HG03139 (cell line): Measurements from ENCODE around the gene SPRED3.

Source experiments
- ATAC-seq: cut with Tn5 transposase; IDR thresholded peaks from one replicate; pipeline ENCODE4 v1.9.1; 2021; ENCODE audit not compliant: unreplicated experiment

The SPRED3 gene

DNA sequence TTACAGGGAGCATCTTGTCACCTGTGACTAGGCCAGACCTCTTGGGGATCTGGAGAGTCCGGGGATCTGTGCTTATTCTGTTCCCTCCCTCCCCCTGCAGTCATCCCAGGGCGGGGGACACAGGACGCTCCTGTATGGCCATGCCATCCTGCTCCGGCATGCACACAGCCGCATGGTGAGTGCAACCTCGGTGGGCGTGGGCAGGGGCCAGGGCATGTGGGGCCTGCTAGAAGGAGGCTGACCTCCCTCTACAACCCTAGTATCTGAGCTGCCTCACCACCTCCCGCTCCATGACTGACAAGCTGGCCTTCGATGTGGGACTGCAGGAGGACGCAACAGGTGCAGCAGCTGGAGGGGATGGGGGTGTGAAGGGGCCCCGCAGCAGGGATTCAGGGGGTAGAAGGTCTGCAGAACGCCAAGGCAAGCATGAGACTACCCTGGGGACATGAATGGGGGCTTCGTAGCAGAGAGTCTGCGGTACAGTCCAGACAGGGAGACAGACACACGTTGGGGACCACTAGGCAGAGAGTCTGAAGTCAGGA lies 55.0 kb downstream of the SPRED3 start:
- no peak for ATAC-seq

- ATAC-seq, result no peak
Observed at GRCh38 chr19:38444026-38444425, 55.5 kb downstream of the SPRED3 start.

GRCh38 chr19:38445362-38445761 lies 56.9 kb downstream of the SPRED3 start:
- no peak for ATAC-seq

DNA sequence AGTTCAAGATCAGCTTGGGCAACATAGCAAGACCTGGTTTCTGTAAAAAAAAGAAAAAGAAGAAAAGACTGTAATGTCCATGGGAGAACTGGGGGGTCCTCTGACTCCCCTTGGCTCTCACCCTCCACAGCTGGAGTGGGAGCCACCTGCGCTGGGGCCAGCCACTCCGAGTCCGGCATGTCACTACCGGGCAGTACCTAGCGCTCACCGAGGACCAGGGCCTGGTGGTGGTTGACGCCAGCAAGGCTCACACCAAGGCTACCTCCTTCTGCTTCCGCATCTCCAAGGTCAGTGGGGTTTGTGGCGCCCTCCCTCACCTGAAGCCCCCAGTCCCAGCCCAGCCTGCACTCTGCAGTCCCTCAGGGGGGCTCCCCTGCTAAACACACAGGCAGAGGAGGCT lies 59.7 kb downstream of the SPRED3 start:
- ATAC-seq, result no peak
